Esophagus muscularis mucosa (tissue), 4 donors: ENCODE results near the gene PRRG1. TPM values are rescaled to one million over a fixed set of nuclear protein-coding genes. Genes with fewer than 3 reads are reported as not detected.

Experiments
- DNase-seq: peaks from one replicate; pipeline ENCODE4 v3.0.0-alpha.2; 2017; ENCODE audit errors: extremely low spot score
- H3K27ac ChIP-seq, 4 donors: fragments of 200-600 bp; sonication (generic); replicated peaks in 1 of 4; 1 replicate in 3 of 4; 2 replicates in 1 of 4; pipeline ENCODE4 v1.5.1; 2016 to 2019; ENCODE audit warnings: mild to moderate bottlenecking in 1 of 4
- H3K27me3 ChIP-seq, 4 donors: fragments of 200-600 bp; sonication (generic); one replicate each; pipeline versions ENCODE4 v1.5.1 to v1.6.0; 2016 to 2019
- H3K36me3 ChIP-seq, 4 donors: fragments of 200-600 bp; sonication (generic); one replicate each; pipeline ENCODE4 v1.5.1; 2016 to 2019
- H3K4me1 ChIP-seq, 4 donors: fragments of 200-600 bp; sonication (generic); one replicate each; pipeline ENCODE4 v1.5.1; 2016 to 2019
- H3K4me3 ChIP-seq, 4 donors: fragments of 200-600 bp; sonication (generic); 1 replicate in 2 of 4; 2 replicates in 2 of 4; pipeline ENCODE4 v1.5.1; 2016 to 2019; ENCODE audit warnings: mild to moderate bottlenecking in 4 of 4, moderate library complexity in 1 of 4
- H3K9me3 ChIP-seq, 4 donors: fragments of 200-600 bp; sonication (generic); 1 replicate in 3 of 4; 2 replicates in 1 of 4; pipeline ENCODE4 v1.5.1; 2016 to 2019
- CTCF ChIP-seq, 3 experiments: fragments of 200-600 bp in 2 of 3; fragments of 450-650 bp in 1 of 3; sonication (generic) in 2 of 3; IDR thresholded peaks; one replicate each; pipeline ENCODE4 v1.5.1; 2017 to 2019; ENCODE audit warnings: antibody characterized with exemption in 3 of 3, mild to moderate bottlenecking in 2 of 3, moderate library complexity in 1 of 3
- EP300 ChIP-seq: sonication (generic); formaldehyde crosslinking; IDR thresholded peaks from one replicate; pipeline ENCODE4 v1.6.1; 2017; ENCODE audit warnings: antibody characterized with exemption
- POLR2A ChIP-seq: fragments of 450-650 bp; IDR thresholded peaks from one replicate; pipeline ENCODE4 v1.6.1; 2017; ENCODE audit warnings: antibody characterized with exemption, moderate library complexity, mild to moderate bottlenecking, low read depth
- POLR2AphosphoS5 ChIP-seq, 2 donors: sonication (generic); formaldehyde crosslinking; IDR thresholded peaks; one replicate each; pipeline ENCODE4 v1.6.1; 2017; ENCODE audit warnings: antibody characterized with exemption in 2 of 2
- WGBS: methylation state at CpG from one replicate; pipeline ENCODE4 v1.1.5; 2018; 5-methylcytosine and 5-hydroxymethylcytosine counted together
- intact Hi-C: fragments of 100-400 bp; cut with DNase I; formaldehyde crosslinking; loops from one replicate; pipeline ENCODE4 v1.15.1; 2023
- total RNA-seq, 4 donors: library from RNA; depleted of rRNA; stranded (reverse); fragments of >200 nt; gene quantifications; one replicate each; pipeline versions ENCODE4 v1.1.0 to v1.2.1, GENCODE V29; 2016

Gene PRRG1
- total RNA-seq, 4 donors from 2014 or later = 4.5 to 7.1 (median 5.1) TPM

- Histone ChIP-seq H3K4me1 (no peaks in the 10 kb centered on the region), H3K27ac (no peak overlapping the region), H3K27me3 (no peaks in the 10 kb centered on the region), H3K9me3 (no peaks in the 10 kb centered on the region), H3K36me3 (peaks cover 0 to 6% (median 0%) of the 10 kb centered on the region in 4 donors), H3K4me3 (no peak overlapping the region)
- DNase-seq = no peak
- WGBS = 36% methylated on average over 1 of the region's 1 CpG
- intact Hi-C loops = no loop called here
- no peak for TF ChIP-seq POLR2A
- TF ChIP-seq CTCF (IDR thresholded peaks at IDR 0.05) = no peak
- TF ChIP-seq EP300 = no peak
- no peak for TF ChIP-seq POLR2AphosphoS5 (IDR thresholded peaks at IDR 0.05)
Observed at GRCh38 chrX:37437160-37437559, 88.0 kb downstream of the PRRG1 start.

GRCh38 chrX:37441377-37441776 lies 92.2 kb downstream of the PRRG1 start:
- DNase-seq = no peak
- no peaks in the 10 kb centered on the region for H3K9me3 ChIP-seq
- H3K36me3 ChIP-seq = peaks cover 0 to 6% (median 0%) of the 10 kb centered on the region in 4 donors
- H3K4me1 ChIP-seq = no peaks in the 10 kb centered on the region
- intact Hi-C loops = no loop called here
- no peak for TF ChIP-seq POLR2AphosphoS5 (IDR thresholded peaks at IDR 0.05)
- no peak for TF ChIP-seq POLR2A
- no peak for TF ChIP-seq EP300
- TF ChIP-seq CTCF (IDR thresholded peaks at IDR 0.05) = no peak
- WGBS = 94% methylated on average over 16 of the region's 16 CpGs
- no peaks in the 10 kb centered on the region for H3K27me3 ChIP-seq
- H3K27ac ChIP-seq = no peak overlapping the region
- no peak overlapping the region for H3K4me3 ChIP-seq

GRCh38 chrX:37445182-37445581 lies 96.0 kb downstream of the PRRG1 start:
- 65% methylated on average over 1 of the region's 1 CpG for WGBS

GRCh38 chrX:37453821-37454220 lies 104.7 kb downstream of the PRRG1 start:
- Histone ChIP-seq H3K27ac (no peak overlapping the region), H3K4me1 (no peaks in the 10 kb centered on the region), H3K27me3 (no peaks in the 10 kb centered on the region), H3K36me3 (no peaks in the 10 kb centered on the region), H3K9me3 (no peaks in the 10 kb centered on the region), H3K4me3 (no peak overlapping the region)
- intact Hi-C loops = no loop called here
- WGBS = 77% methylated on average over 1 of the region's 1 CpG
- no peak for DNase-seq
- TF ChIP-seq POLR2A (no peak), EP300 (no peak), CTCF (IDR thresholded peaks at IDR 0.05) (no peak), POLR2AphosphoS5 (IDR thresholded peaks at IDR 0.05) (no peak)

More at GRCh38 chrX:37445182-37445581, 96.0 kb downstream of the PRRG1 start:
- no peak overlapping the region for H3K27ac ChIP-seq
- H3K4me3 ChIP-seq = no peak overlapping the region
- peaks cover 0 to 6% (median 0%) of the 10 kb centered on the region in 4 donors for H3K36me3 ChIP-seq
- no peaks in the 10 kb centered on the region for H3K4me1 ChIP-seq
- H3K27me3 ChIP-seq = no peaks in the 10 kb centered on the region
- intact Hi-C loops = no loop called here
- no peak for DNase-seq
- TF ChIP-seq POLR2A = no peak
- TF ChIP-seq CTCF (IDR thresholded peaks at IDR 0.05) = no peak
- no peak for TF ChIP-seq POLR2AphosphoS5 (IDR thresholded peaks at IDR 0.05)
- TF ChIP-seq EP300 = no peak
- H3K9me3 ChIP-seq = no peaks in the 10 kb centered on the region

- Histone ChIP-seq H3K27me3 (no peaks in the 10 kb centered on the region), H3K4me3 (no peak overlapping the region), H3K4me1 (no peaks in the 10 kb centered on the region), H3K36me3 (no peaks in the 10 kb centered on the region), H3K27ac (no peak overlapping the region), H3K9me3 (no peaks in the 10 kb centered on the region)
- intact Hi-C loops = no loop called here
- no peak for DNase-seq
- TF ChIP-seq POLR2A = no peak
- TF ChIP-seq CTCF (IDR thresholded peaks at IDR 0.05) = no peak
- no peak for TF ChIP-seq POLR2AphosphoS5 (IDR thresholded peaks at IDR 0.05)
- WGBS = 23% methylated on average over 2 of the region's 2 CpGs
Observed at GRCh38 chrX:37454537-37455285, 105.5 kb downstream of the PRRG1 start.
